NCI-H1417 (cell line): ENCODE measurements around the gene PCSK5.
"Not testable (repeated sequence)": the region's sequence is repeated elsewhere in the genome, so short reads cannot be mapped to it uniquely, and the experiment has no call there.

Experiments used
- DNase-seq, 3 experiments: peaks; one replicate each; lab custom pipeline; 2025; lab: John Stamatoyannopoulos, UW

Gene PCSK5

DNA sequence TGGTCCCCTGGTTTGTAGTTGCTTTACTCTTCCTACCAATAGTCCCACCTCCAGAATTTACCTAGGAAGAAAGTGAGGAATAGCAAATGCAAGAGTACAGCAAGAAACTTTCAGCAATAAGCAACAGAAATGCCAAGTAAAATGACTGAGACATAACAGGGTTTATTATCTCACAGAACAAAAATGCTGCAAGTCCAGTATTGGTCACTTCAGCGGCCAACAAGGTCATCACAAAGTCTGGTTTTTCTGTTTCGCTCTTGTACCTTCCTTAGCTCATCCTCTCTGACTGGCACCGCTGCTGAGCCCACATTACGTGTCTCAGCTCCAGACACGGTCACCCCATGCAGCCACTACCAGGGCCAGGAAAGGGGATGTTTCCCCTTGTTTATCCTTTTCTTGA lies 421.1 kb downstream of the PCSK5 start:
- DNase-seq = no peak

- DNase-seq = no peak
These were observed 423.3 kb downstream of the PCSK5 start for GRCh38 chr9:76313771-76314170.

DNA sequence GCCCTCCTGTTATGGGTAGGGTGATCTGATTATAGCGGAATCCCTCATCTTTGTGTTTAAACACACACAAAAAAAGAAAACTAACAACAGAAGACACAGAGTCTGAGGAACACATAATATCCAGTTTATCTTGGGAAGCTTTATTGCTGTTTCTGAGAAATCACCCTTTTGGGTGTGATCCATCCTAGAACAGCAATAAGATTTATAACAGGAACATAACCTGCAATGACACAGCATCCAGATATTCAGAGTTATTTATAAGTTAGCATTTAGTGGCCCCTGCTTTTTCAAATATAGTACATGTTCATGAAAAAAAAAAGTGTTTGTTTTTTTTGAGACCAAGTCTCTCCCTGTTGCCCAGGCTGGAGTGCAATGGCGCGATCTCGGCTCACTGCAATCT lies 423.8 kb downstream of the PCSK5 start:
- DNase-seq = no peak

- no peak for DNase-seq
These were observed 425.6 kb downstream of the PCSK5 start for GRCh38 chr9:76316069-76316468.

- DNase-seq = not testable (repeated sequence)
These were observed 429.0 kb downstream of the PCSK5 start for GRCh38 chr9:76319466-76319865.

- no peak for DNase-seq
These were observed 430.8 kb downstream of the PCSK5 start for GRCh38 chr9:76321195-76321828.

- no peak for DNase-seq
These were observed 432.3 kb downstream of the PCSK5 start for GRCh38 chr9:76322810-76323209.

DNA sequence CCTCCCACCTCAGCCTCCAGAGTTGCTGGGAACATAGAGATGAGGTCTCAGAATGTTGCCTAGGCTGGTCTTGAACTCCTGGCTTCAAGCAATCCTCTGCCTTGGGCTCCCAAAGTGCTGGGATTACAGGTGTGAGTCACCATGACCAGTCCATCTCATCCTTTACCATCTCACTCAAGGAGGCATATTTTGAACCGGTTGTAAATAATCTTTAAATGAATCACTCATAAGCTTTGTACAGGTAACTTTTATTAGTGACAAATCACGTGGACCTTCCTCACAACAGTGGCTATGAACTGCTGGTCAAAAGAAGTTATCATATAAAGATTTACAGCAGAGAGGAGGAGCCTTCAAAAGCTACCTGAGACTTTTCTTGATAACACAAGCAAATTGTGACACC lies 433.0 kb downstream of the PCSK5 start:
- no peak for DNase-seq

- not testable (repeated sequence) for DNase-seq
These were observed 433.6 kb downstream of the PCSK5 start for GRCh38 chr9:76324030-76324429.

DNA sequence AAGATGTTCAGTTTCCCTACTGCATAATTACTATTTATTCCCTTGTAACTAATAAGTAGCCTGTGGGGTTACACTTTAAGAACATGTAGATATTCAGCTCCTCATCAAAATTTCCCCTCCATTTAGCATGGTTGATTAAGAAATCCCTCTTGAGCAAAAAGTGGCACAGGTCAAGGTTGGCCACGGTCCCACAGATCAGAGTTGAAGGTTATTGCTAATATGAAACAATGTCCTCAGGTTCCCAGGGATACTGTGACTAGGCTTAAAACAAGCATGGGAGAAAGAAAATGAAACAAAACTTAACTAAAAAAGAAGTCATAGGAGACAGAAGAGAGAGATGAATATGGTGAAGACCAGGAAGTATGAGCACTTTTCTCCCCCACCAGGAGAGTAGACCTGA lies 439.6 kb downstream of the PCSK5 start:
- no peak for DNase-seq

DNA sequence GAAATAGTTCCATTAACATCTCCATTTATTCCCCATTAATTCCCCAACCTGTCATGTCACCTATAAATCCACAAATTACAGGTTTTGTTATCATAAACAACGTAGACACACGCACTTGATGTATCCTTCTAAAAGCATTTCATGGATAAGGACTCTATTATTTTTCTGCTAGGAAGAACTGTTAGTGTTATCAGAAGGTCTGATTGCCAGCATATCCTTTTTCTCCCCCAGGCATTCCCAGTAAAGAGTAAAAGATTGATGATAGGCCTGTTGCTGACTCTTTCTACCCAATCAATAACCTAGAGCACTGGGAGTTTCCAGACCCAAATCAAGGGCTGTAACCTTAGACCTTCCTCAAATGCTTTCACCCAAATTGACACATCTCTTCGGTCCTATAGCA lies 442.9 kb downstream of the PCSK5 start:
- DNase-seq = peak in 1 of 3 experiments; percentile 51

DNA sequence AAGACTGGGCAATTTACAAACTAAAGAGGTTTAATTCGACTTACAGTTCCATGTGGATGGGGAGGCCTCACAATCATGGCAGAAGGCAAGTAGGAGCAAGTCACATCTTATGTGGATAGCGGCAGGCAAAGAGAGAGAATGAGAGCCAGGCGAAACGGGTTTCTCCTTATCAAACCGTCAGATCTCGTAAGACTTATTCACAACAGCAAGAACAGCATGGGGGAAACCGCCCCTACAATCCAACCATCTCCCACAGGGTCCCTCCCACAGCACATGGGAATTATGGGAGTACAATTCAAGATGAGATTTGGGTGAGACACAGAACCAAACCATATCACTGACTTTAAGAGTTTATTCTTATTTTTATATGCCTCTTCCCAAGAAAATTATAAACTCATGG lies 443.5 kb downstream of the PCSK5 start:
- no peak for DNase-seq

DNA sequence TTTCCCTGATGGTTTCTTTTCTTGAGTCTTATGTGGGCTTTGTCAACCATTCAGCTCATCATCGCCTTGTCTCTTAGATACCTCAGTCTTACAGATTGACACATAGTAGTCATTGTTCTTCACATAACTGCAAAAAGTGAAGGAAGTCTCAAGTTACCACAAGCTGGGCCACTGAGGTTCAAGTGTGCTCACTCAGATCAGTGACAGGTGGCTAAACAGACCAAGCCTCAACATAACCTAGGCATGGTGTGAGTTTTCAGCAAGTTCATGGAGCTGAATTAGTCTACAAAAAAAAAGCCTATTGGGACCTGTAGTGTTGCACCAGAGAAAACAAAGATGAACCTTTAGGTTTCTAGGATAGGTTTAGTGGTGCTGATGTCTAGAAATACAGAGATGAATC lies 445.6 kb downstream of the PCSK5 start:
- DNase-seq = no peak

DNA sequence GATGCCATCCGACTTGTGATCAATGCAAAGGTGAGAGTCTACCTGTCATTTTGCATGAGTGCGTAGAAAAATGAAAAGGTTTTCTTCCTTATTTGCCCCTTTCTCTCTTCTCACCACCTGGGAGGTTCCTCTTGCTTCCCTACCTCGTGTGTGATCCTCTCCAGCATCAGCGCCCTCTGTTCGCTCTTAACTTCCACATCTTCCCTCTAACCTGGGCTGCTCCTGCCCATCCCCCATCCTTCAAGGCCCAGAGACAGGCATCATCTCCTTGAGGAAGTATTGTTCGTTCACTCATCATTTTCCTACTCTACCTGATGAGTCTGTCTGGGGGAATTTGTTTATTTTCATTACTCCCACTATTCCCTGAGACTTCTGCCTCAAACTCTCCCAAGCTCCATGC lies 447.9 kb downstream of the PCSK5 start:
- DNase-seq = no peak

- DNase-seq = no peak
These were observed 451.1 kb downstream of the PCSK5 start for GRCh38 chr9:76341616-76342015.

- DNase-seq = no peak
These were observed 451.7 kb downstream of the PCSK5 start for GRCh38 chr9:76342201-76342600.

DNA sequence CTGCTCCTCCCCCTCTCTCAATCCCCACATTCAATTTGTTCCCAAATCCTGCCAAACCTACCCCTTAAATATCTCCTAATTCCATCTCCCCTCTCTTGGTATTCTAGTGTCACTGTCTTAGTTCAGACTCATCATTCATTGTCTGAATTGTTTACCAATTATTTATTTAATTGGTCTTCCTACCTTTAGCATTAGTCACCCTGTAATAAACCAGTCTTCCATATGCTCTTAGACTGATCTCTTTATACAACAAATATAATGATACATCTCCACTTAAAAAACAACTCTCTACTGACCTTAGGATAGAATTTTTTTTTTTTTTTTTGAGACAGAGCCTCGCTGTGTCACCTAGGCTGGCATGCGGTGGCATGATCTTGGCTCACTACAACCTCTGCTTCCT lies 452.4 kb downstream of the PCSK5 start:
- no peak for DNase-seq

DNA sequence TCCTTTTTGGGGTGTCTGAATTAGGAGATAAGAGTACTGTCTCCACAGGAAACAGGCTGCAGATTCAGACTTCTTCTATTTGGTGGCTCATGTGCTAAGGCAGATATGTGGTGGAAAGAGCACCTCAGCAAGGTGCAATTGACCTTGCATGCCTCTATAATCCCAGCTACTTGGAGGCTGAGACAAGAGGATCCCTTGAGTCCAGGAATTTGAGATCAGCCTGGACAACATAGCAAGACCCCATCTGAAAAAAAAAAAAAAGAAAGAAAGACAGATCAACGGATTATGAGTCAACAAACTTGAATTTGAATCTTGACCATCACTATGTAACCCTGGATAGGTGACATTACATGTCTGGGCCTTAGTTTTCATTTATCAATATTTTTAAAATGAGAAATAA lies 459.4 kb downstream of the PCSK5 start:
- no peak for DNase-seq

DNA sequence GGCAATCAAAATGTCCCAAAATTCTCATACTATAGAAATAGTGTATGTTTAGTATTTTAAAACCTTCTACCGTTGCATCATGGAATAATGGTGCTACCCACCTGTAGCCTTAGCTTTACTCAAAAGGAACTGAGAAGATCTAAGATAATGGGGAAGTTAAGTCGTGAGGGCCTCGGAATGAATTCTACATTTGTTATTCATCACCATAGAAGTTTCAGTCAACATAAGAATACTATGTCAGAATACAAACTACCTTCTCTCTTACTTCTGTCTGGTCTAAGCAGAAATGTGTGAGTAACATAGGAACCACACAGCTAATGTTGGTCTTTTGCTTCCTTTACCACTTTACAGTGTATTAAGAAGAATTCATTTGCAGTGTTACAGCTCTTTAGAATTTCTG lies 460.5 kb downstream of the PCSK5 start:
- DNase-seq = no peak

DNA sequence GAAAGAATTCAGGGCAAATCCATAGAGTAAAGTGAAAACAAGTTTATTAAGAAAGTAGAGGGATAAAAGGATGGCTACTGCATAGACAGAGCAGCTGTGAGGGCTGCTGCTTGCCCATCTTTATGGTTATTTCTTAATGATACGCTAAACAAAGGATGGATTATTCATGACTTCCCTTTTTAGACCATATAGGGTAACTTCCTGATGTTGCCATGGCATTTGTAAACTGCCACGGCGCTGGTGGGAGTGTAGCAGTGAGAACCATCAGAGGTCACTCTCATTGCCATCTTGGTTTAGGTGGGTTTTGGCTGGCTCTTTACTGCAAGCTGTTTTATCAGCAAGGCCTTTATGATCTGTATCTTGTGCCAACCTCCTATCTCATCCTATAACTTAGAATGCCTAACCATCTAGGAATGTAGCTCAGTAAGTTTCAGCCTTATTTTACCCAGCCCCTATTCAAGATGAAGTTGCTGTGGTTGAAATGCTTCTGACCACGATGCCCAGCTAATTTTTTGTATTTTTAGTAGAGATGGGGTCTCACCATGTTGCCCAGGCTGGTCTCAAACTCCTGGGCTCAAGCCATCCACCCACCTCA lies 461.6 kb downstream of the PCSK5 start:
- DNase-seq = no peak

- DNase-seq = peak in 1 of 3 experiments; percentile 17
These were observed 462.8 kb downstream of the PCSK5 start for GRCh38 chr9:76353280-76353679.

DNA sequence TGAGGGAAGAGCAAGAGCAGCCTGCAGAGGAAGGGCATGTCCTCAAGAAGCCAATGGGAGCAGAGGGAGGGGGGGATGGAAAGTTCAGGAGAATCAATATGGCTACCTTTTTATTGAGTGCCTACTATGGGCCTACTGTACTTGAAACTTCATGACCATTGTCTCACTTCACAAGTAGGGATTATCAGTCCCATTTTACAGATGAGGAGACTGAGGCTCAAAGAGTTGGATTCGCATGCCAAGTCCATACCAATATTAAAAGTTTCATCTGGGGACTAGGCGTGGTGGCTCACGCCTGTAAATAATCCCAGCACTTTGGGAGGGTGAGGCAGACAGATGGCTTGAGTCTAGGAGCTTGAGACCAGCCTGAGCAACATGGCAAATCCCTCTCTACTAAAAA lies 463.7 kb downstream of the PCSK5 start:
- no peak for DNase-seq

GRCh38 chr9:76355886-76356285 lies 465.4 kb downstream of the PCSK5 start:
- no peak for DNase-seq

- no peak for DNase-seq
These were observed 467.1 kb downstream of the PCSK5 start for GRCh38 chr9:76357555-76357954.
